SK-N-SH treated with all-trans-retinoic acid at 6 μM for 48 hours (cell line): ENCODE measurements around the gene RREB1.

Source experiments
- ARNTL ChIP-seq: fragments of 450-650 bp; formaldehyde crosslinking; IDR thresholded peaks from 2 replicates; pipeline ENCODE4 v1.5.0; 2020; ENCODE audit warnings: low read depth, mild to moderate bottlenecking, moderate library complexity, borderline replicate concordance
- TOX ChIP-seq: fragments of 250-450 bp; sonication (Bioruptor Pico); IDR thresholded peaks from 2 replicates; pipeline ENCODE4 v1.8.0; 2021; ENCODE audit warnings: mild to moderate bottlenecking, moderate library complexity, borderline replicate concordance
- TSHZ2 ChIP-seq: fragments of 250-450 bp; sonication (Bioruptor Pico); IDR thresholded peaks from 2 replicates; pipeline ENCODE4 v1.5.0; 2020; ENCODE audit warnings: mild to moderate bottlenecking, moderate library complexity
- ZFP30 ChIP-seq: fragments of 450-650 bp; formaldehyde crosslinking; IDR thresholded peaks from 2 replicates; pipeline ENCODE4 v1.5.0; 2022; ENCODE audit warnings: mild to moderate bottlenecking, moderate library complexity

GRCh38 chr6:7264686-7265384 lies 157.1 kb downstream of the RREB1 start:
- TF ChIP-seq TSHZ2 (CRISPR knock-in tag) (no peak), ARNTL (CRISPR knock-in tag) (no peak), ZFP30 (CRISPR knock-in tag) (no peak), TOX (CRISPR knock-in tag) (no peak)
